NB4 (cell line): ENCODE measurements around the gene TBC1D22A.

Experiments used
- CTCF ChIP-seq: IDR thresholded peaks from one replicate; pipeline ENCODE4 v1.5.1; 2012; ENCODE audit warnings: low read depth, low read length
- POLR2A ChIP-seq: IDR thresholded peaks from 2 replicates; pipeline ENCODE4 v1.6.1; 2011; ENCODE audit warnings: mild to moderate bottlenecking; ENCODE audit not compliant: insufficient read length; ENCODE audit errors: extremely low read depth

- TF ChIP-seq CTCF (no peak), POLR2A (no peak)
Observed at GRCh38 chr22:47189056-47189916, 426.8 kb downstream of the TBC1D22A start.
